Measurements from ENCODE around the gene CD164L2.
"Not testable (repeated sequence)": the region's sequence is repeated elsewhere in the genome, so short reads cannot be mapped to it uniquely, and the experiment has no call there.

The CD164L2 gene

GRCh38 chr1:27412502-27412901 is 29.4 kb upstream of the CD164L2 start:
- DNase-seq (ENCODE audit: extremely low read depth, low read depth), result no peak
- TF ChIP-seq CTCF (IDR thresholded peaks at IDR 0.05; ENCODE audit: low read depth, low read length), result no peak

GRCh38 chr1:27410709-27411108 is 27.6 kb upstream of the CD164L2 start:
- no peak for TF ChIP-seq CTCF (IDR thresholded peaks at IDR 0.05; ENCODE audit: low read depth, low read length)
- no peak for DNase-seq (ENCODE audit: extremely low read depth, low read depth)

- no peak for TF ChIP-seq CTCF (IDR thresholded peaks at IDR 0.05; ENCODE audit: low read depth, low read length)
- DNase-seq (ENCODE audit: extremely low read depth, low read depth), result no peak
Observed at GRCh38 chr1:27409669-27410068, 26.5 kb upstream of the CD164L2 start.

GRCh38 chr1:27408151-27408550 is 25.0 kb upstream of the CD164L2 start:
- no peak for DNase-seq (ENCODE audit: extremely low read depth, low read depth)

GRCh38 chr1:27406791-27407190 is 23.7 kb upstream of the CD164L2 start:
- DNase-seq (ENCODE audit: extremely low read depth, low read depth), result not testable (repeated sequence)

More at GRCh38 chr1:27408151-27408550, 25.0 kb upstream of the CD164L2 start:
- no peak for TF ChIP-seq CTCF (IDR thresholded peaks at IDR 0.05; ENCODE audit: low read depth, low read length)

GRCh38 chr1:27406362-27406680 is 23.2 kb upstream of the CD164L2 start:
- no peak for DNase-seq (ENCODE audit: extremely low read depth, low read depth)
- TF ChIP-seq CTCF (IDR thresholded peaks at IDR 0.05; ENCODE audit: low read depth, low read length), result no peak

GRCh38 chr1:27405598-27406361 is 22.6 kb upstream of the CD164L2 start:
- not testable (repeated sequence) for DNase-seq (ENCODE audit: extremely low read depth, low read depth)

- no peak for DNase-seq (ENCODE audit: extremely low read depth, low read depth)
- TF ChIP-seq CTCF (IDR thresholded peaks at IDR 0.05; ENCODE audit: low read depth, low read length), result no peak
Observed at GRCh38 chr1:27405074-27405473, 21.9 kb upstream of the CD164L2 start.
